Endothelial cell of umbilical vein (primary cell): ENCODE results near the gene KRT83. TPM values are rescaled to one million over a fixed set of nuclear protein-coding genes. Genes with fewer than 3 reads are reported as not detected.

ENCODE experiments used
- BruUV-seq: library from RNA; stranded (reverse); fragments of 400-500 nt; replicated peaks from 2 replicates; lab custom pipeline; 2021; lab: Mats Ljungman, UMichigan
- CTCF ChIA-PET: fragments of 300-600, 350-600 bp; sonication (Branson Sonifier 250); formaldehyde crosslinking; loops from one replicate; lab custom pipeline; 2021; ENCODE audit warnings: antibody characterized with exemption, inconsistent platforms; lab: Charles Lee
- POLR2A ChIA-PET: fragments of 300-600, 350-600 bp; sonication (Branson Sonifier 250); formaldehyde crosslinking; loops from one replicate; lab custom pipeline; 2021; ENCODE audit warnings: antibody characterized with exemption, inconsistent platforms; lab: Charles Lee
- DNase-seq: peaks from one replicate; pipeline ENCODE4 v3.0.0-alpha.2; 2011; ENCODE audit warnings: low read depth, low spot score
- FAIRE-seq: peaks from 2 replicates; lab custom pipeline; 2011; peaks lifted over from hg19 to GRCh38; lab: Jason Lieb, UNC
- H2AFZ ChIP-seq: 2 replicates; pipeline ENCODE4 v1.6.0; 2012; ENCODE audit warnings: low read depth, low read length, control low read depth, inconsistent platforms
- H3K27ac ChIP-seq: 2 replicates; pipeline ENCODE4 v1.5.1; 2011; ENCODE audit warnings: low read depth, mild to moderate bottlenecking, control low read depth, low read length, moderate library complexity; ENCODE audit not compliant: insufficient read depth
- H3K27me3 ChIP-seq, 2 experiments: 2 replicates each; pipeline versions ENCODE4 v1.6.0 to v1.6.1; 2011; ENCODE audit warnings: low read length in 2 of 2, mixed read lengths in 1 of 2; ENCODE audit not compliant: control insufficient read depth in 2 of 2, insufficient read depth in 2 of 2
- H3K36me3 ChIP-seq, 2 experiments: 2 replicates in 1 of 2; 3 replicates in 1 of 2; pipeline ENCODE4 v1.5.1; 2011; ENCODE audit warnings: low read length in 2 of 2, mild to moderate bottlenecking in 1 of 2, moderate library complexity in 1 of 2; ENCODE audit not compliant: control insufficient read depth in 2 of 2, insufficient read depth in 2 of 2; ENCODE audit errors: extremely low read depth in 1 of 2
- H3K4me1 ChIP-seq: 3 replicates; pipeline ENCODE4 v1.5.1; 2011; ENCODE audit warnings: mild to moderate bottlenecking, low read length; ENCODE audit not compliant: control insufficient read depth, insufficient read depth; ENCODE audit errors: extremely low read depth
- H3K4me2 ChIP-seq: 2 replicates; pipeline ENCODE4 v1.6.1; 2011; ENCODE audit warnings: low read length, control low read depth, mixed read lengths; ENCODE audit not compliant: insufficient read depth
- H3K4me3 ChIP-seq, 3 experiments: fragments of 200-600 bp in 1 of 3; sonication (generic), shearing (Covaris generic) in 1 of 3; replicated peaks in 1 of 3; 2 replicates each; pipeline ENCODE4 v1.5.1; 2011 to 2016; ENCODE audit warnings: control low read depth in 3 of 3, low read length in 3 of 3, mild to moderate bottlenecking in 2 of 3, inconsistent platforms in 1 of 3, low read depth in 1 of 3, moderate library complexity in 1 of 3; ENCODE audit not compliant: insufficient read depth in 1 of 3
- H3K79me2 ChIP-seq: 2 replicates; pipeline ENCODE4 v1.6.0; 2012; ENCODE audit warnings: low read length, inconsistent platforms; ENCODE audit not compliant: control insufficient read depth, insufficient read depth
- H3K9ac ChIP-seq: replicated peaks from 2 replicates; pipeline ENCODE3; 2011; ENCODE audit warnings: low read length, control low read depth; ENCODE audit not compliant: insufficient read depth; ENCODE audit errors: extremely low read depth
- H3K9me1 ChIP-seq: replicated peaks from 3 replicates; pipeline ENCODE4 v1.6.0; 2011; ENCODE audit warnings: mild to moderate bottlenecking, low read length; ENCODE audit not compliant: control insufficient read depth, insufficient read depth; ENCODE audit errors: extremely low read depth
- H3K9me3 ChIP-seq: replicated peaks from 2 replicates; pipeline ENCODE4 v1.5.1; 2012; ENCODE audit warnings: low read length, inconsistent platforms; ENCODE audit not compliant: control insufficient read depth, insufficient read depth
- H4K20me1 ChIP-seq: replicated peaks from 2 replicates; pipeline ENCODE3; 2011; ENCODE audit warnings: mild to moderate bottlenecking, low read length; ENCODE audit not compliant: control insufficient read depth, insufficient read depth; ENCODE audit errors: extremely low read depth
- EZH2 ChIP-seq: IDR thresholded peaks from 2 replicates; pipeline ENCODE4 v1.6.1; 2012; ENCODE audit warnings: borderline replicate concordance, low read depth, mild to moderate bottlenecking, moderate library complexity, low read length, inconsistent platforms; ENCODE audit not compliant: severe bottlenecking
- FOS ChIP-seq: IDR thresholded peaks from 2 replicates; pipeline ENCODE4 v1.6.1; 2011; ENCODE audit warnings: mild to moderate bottlenecking, low read length, moderate library complexity, borderline replicate concordance; ENCODE audit not compliant: insufficient read depth
- GATA2 ChIP-seq: IDR thresholded peaks from 2 replicates; pipeline ENCODE4 v1.7.0; 2011; ENCODE audit warnings: low read depth, mild to moderate bottlenecking, moderate library complexity, mixed read lengths, low read length; ENCODE audit not compliant: insufficient read length, insufficient read depth
- JUN ChIP-seq: IDR thresholded peaks from 2 replicates; pipeline ENCODE4 v1.6.1; 2011; ENCODE audit warnings: borderline replicate concordance, low read depth; ENCODE audit not compliant: insufficient read length, insufficient read depth
- MYC ChIP-seq: IDR thresholded peaks from one replicate; pipeline ENCODE4 v1.6.1; 2011; ENCODE audit warnings: mild to moderate bottlenecking, low read depth, low read length
- POLR2A ChIP-seq: IDR thresholded peaks from 2 replicates; pipeline ENCODE4 v1.6.1; 2012; ENCODE audit warnings: low read depth, mild to moderate bottlenecking, control low read depth, low read length
- POLR2AphosphoS5 ChIP-seq: IDR thresholded peaks from 2 replicates; pipeline ENCODE4 v1.6.1; 2012; ENCODE audit warnings: low read depth, mild to moderate bottlenecking, control low read depth, low read length, moderate library complexity; ENCODE audit not compliant: insufficient read depth
- dilution Hi-C: fragments of 300-500 bp; cut with MboI; formaldehyde crosslinking; loops from one replicate; pipeline ENCODE4 v1.15.0; 2019; ENCODE audit warnings: low sequenced_read_pairs; ENCODE audit not compliant: extremely low pct_ligation_motif_present
- intact Hi-C: fragments of 100-400 bp; cut with micrococcal nuclease; formaldehyde crosslinking; loops from one replicate; pipeline ENCODE4 v1.10.0; 2022
- polyA plus RNA-seq, 4 experiments: library from polyadenylated mRNA; depleted of rRNA in 3 of 4; stranded (reverse) in 3 of 4; unstranded in 1 of 4; fragments of >200 nt; gene quantifications; 2 replicates each; pipeline versions ENCODE4 v1.2.1 to v1.2.3, GENCODE V29; 2011 to 2012; ENCODE audit warnings: missing spikeins in 1 of 4
- total RNA-seq: library from RNA; stranded (reverse); gene quantifications from 2 replicates; pipeline ENCODE4 v1.2.3, GENCODE V29; 2021
- TF ChIP-seq, protein P1 (sequence below): IDR thresholded peaks from 2 replicates; pipeline ENCODE4 v1.6.1; 2011; ENCODE audit not compliant: insufficient read depth, insufficient read length
- TF ChIP-seq, protein P2 (sequence below), 2 donors: IDR thresholded peaks; 1 replicate in 1 of 2; 2 replicates in 1 of 2; pipeline ENCODE4 v1.5.1; 2011; ENCODE audit warnings: low read length in 2 of 2, mild to moderate bottlenecking in 2 of 2, moderate library complexity in 2 of 2, control low read depth in 1 of 2, inconsistent platforms in 1 of 2, low read depth in 1 of 2; ENCODE audit not compliant: insufficient read depth in 1 of 2; ENCODE audit errors: extremely low read depth in 1 of 2

KRT83 gene
- total and polyA plus RNA-seq, 2 donors (not counting 3 experiments of a cell fraction or from before 2014, with no cell fraction given): not detected

DNA sequence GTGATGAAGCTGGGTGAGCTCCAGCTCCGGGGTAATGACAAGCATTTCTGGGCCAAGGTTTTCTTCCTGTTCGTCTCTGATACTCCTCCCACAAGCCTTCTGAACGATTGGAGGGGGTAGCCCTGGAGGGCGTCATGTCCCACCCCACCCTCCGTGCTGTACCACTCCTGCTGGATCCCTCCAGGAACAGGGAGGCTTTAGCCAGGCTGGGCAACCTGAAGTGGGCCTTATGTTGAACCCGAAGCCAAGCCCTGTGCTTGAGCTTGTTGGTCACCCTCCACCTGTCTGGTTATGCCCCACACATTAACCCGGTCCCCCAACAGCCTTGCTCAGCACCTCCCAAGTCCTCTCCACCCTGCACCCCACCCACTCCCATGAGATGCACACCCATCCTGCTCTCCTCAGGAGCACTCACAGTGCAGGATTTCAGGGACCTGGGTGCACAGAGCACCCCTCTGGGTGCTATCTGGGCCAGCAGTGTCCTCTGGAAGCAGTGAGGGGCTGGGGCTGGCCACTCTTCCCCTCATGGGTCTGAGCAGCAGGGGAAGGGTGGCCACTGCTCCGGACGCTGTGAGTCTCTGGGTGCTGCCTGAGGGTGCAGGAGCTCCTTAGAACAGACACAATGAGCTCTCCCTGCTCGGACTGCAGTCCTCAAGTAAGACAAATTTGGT, 6.8 kb upstream of the KRT83 start:
- TF ChIP-seq POLR2A (no peak), GATA2 (no peak), FOS (no peak), MYC (no peak)

DNA sequence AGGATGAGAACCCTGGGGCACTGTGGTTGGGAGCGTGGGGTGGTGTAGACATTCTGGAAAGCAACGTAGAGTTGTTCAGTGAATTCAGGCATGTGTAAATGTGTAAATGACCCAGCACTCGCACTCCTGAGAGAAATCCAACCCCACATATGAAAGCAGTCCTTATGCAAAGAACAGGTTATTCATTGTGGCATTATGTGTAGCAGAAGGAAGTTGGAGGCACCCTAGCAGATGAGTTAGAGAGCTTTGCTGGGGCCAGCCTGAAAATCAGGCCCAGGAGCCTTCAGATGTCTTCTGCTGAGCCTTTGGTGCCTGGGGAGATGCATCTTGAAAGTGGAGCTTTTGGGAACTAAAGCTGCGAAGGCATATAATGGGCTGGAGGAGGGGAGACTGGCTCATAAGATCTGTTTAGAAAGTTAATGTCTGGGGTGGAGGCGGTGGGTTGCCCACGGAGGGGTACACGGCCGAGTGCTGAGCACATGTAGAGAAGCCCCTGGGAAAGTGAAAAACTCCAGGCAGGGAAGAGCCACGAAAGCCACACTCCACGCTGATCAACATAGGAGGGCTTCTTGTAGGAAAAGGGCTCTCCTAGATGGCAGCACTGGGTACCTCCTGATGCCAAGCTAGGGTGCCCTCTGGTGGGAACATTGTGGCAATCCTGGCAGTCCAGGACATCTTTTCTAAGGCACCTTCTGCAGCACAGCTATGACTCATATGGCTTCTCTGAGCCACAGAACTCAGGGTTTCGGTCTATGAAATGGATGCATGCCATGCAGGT, 6.0 kb upstream of the KRT83 start:
- ChIA-PET CTCF (interaction anchor here (0.6 to 6.1 kb wide), 50 partner anchors 9 to 654 kb away, joined by 3 to 87 read pairs (median 5); partner anchors contain the start of gene KRT7), POLR2A (no interaction called here)
- H3K27me3 ChIP-seq: peaks cover 33 to 41% of the 10 kb centered on the region in 2 experiments
- no peak overlapping the region for H3K4me2 ChIP-seq
- DNase-seq (peak; percentile 93), FAIRE-seq (peak; percentile 99)
- intact Hi-C loops: loop anchor here (1.0 to 5.0 kb wide), 5 partner anchors 95 to 175 kb away; partner anchors contain the start of gene KRT7
- TF ChIP-seq POLR2AphosphoS5: no peak
- no peak for TF ChIP-seq EZH2
- no peak for TF ChIP-seq POLR2A
- no peak for TF ChIP-seq GATA2
- TF ChIP-seq, protein P1, sequence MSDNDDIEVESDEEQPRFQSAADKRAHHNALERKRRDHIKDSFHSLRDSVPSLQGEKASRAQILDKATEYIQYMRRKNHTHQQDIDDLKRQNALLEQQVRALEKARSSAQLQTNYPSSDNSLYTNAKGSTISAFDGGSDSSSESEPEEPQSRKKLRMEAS: no peak
- TF ChIP-seq JUN: peak; percentile 66
- peak; percentile 79 for TF ChIP-seq FOS
- TF ChIP-seq MYC: no peak
- TF ChIP-seq, protein P2, sequence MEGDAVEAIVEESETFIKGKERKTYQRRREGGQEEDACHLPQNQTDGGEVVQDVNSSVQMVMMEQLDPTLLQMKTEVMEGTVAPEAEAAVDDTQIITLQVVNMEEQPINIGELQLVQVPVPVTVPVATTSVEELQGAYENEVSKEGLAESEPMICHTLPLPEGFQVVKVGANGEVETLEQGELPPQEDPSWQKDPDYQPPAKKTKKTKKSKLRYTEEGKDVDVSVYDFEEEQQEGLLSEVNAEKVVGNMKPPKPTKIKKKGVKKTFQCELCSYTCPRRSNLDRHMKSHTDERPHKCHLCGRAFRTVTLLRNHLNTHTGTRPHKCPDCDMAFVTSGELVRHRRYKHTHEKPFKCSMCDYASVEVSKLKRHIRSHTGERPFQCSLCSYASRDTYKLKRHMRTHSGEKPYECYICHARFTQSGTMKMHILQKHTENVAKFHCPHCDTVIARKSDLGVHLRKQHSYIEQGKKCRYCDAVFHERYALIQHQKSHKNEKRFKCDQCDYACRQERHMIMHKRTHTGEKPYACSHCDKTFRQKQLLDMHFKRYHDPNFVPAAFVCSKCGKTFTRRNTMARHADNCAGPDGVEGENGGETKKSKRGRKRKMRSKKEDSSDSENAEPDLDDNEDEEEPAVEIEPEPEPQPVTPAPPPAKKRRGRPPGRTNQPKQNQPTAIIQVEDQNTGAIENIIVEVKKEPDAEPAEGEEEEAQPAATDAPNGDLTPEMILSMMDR (IDR thresholded peaks at IDR 0.05; ENCODE audit: extremely low read depth in 1 of 2, insufficient read depth in 1 of 2, low read depth in 1 of 2, low read length in 2 of 2): peak; percentile 95 to 96
- H3K9me1 ChIP-seq: no peaks in the 10 kb centered on the region
- no peak overlapping the region for H2AFZ ChIP-seq
- H3K9ac ChIP-seq: no peak overlapping the region
- no TSS peak for BruUV-seq
- no peak overlapping the region for H3K4me3 ChIP-seq
- no peaks in the 10 kb centered on the region for H3K36me3 ChIP-seq
- H3K4me1 ChIP-seq: no peaks in the 10 kb centered on the region
- dilution Hi-C loops: no loop called here
- H3K9me3 ChIP-seq: no peaks in the 10 kb centered on the region
- no peaks in the 10 kb centered on the region for H3K79me2 ChIP-seq
- H3K27ac ChIP-seq: no peak overlapping the region
- no peaks in the 10 kb centered on the region for H4K20me1 ChIP-seq

More for the DNA sequence above, 6.8 kb upstream of the KRT83 start:
- POLR2A ChIA-PET: no interaction called here
- Histone ChIP-seq H3K9me3 (no peaks in the 10 kb centered on the region), H3K4me2 (no peak overlapping the region), H3K79me2 (no peaks in the 10 kb centered on the region), H2AFZ (no peak overlapping the region), H3K36me3 (no peaks in the 10 kb centered on the region), H3K27me3 (peaks cover 31 to 40% of the 10 kb centered on the region in 2 experiments), H4K20me1 (no peaks in the 10 kb centered on the region), H3K9me1 (no peaks in the 10 kb centered on the region), H3K4me3 (no peak overlapping the region), H3K9ac (no peak overlapping the region), H3K4me1 (no peaks in the 10 kb centered on the region), H3K27ac (no peak overlapping the region)
- FAIRE-seq: no peak
- CTCF ChIA-PET: interaction anchor here (0.6 to 6.1 kb wide), 51 partner anchors 9 to 653 kb away, joined by 3 to 87 read pairs (median 5); partner anchors contain the start of gene KRT7
- intact Hi-C loops: loop anchor here (1.0 to 5.0 kb wide), 5 partner anchors 96 to 176 kb away; partner anchors contain the start of gene KRT7
- dilution Hi-C loops: no loop called here
- no peak for DNase-seq
- BruUV-seq: no TSS peak
